RWPE1 (cell line): ENCODE data around the gene GSTT2B.
"Not testable (repeated sequence)": the region's sequence is repeated elsewhere in the genome, so short reads cannot be mapped to it uniquely, and the experiment has no call there.

Experiments
- CTCF ChIA-PET: fragments of 350-600 bp; sonication (Branson Sonifier 250); formaldehyde crosslinking; extraction: SDS; loops from one replicate; lab custom pipeline; 2021; lab: Yijun Ruan, JAX
- POLR2A ChIA-PET: fragments of 400-600 bp; formaldehyde crosslinking; extraction: SDS; loops from one replicate; lab custom pipeline; 2020; ENCODE audit warnings: antibody characterized with exemption; ENCODE audit not compliant: low non-redundant PET; lab: Yijun Ruan, JAX
- DNase-seq: peaks from one replicate; pipeline ENCODE4 v3.0.0; 2012; ENCODE audit warnings: low spot score
- H3K27ac ChIP-seq: fragments of 450-650 bp; 2 replicates; pipeline ENCODE4 v1.5.1; 2017
- TF ChIP-seq, protein P1 (sequence below): fragments of 450-650 bp; conservative IDR thresholded peaks from 2 replicates; pipeline ENCODE4 v1.5.1; 2017; ENCODE audit warnings: low read depth, mild to moderate bottlenecking

Gene GSTT2B

DNA sequence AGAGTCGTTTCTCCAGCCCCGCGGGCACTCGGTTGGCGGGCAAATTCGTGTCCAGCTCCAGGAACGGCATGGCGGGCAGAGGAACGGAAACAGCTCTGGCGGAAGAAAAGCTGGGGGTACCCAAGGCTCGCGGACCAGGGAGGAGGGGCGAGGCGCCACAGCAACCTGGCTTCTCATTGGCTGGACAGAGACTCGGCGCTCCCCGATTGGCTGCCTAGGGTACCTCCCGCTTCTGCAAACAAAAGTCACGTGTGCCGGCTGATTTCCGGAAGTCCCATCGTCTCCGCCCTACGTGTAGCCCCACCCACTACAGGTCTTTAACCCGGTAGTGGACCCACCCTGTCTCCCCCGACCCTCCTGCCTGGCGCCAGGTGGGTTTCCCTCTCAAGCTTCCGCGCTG is 13.3 kb upstream of the GSTT2B start, which contains the start of gene DDT:
Gene DDT, minus strand, starts transcription at position 97 of the 400 bp plus-strand sequence. Its CDS starts 27 bp downstream, at position 70.
- POLR2A ChIA-PET, DNase-seq, CTCF ChIA-PET, H3K27ac ChIP-seq: not testable (repeated sequence)

DNA sequence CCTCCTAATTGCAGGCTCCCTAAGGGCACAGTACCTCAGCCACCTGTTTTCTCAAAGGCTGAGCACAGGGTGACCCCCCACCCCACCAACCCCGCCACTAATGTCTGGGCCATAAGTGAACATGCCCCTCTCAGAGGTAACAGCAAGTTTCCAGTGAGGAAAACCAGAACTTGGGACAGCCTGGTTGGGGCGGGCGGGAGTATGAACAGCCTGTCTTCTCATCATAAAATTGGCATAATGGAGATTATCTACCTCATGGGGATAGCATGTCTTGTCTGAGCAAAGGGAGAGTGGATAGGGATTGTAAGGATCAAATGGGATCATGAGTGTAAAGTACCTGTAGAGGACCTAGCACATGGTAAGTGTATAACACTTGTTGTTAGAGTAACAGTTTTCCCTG is 10.9 kb upstream of the GSTT2B start:
- CTCF ChIA-PET, DNase-seq, POLR2A ChIA-PET, H3K27ac ChIP-seq: not testable (repeated sequence)

DNA sequence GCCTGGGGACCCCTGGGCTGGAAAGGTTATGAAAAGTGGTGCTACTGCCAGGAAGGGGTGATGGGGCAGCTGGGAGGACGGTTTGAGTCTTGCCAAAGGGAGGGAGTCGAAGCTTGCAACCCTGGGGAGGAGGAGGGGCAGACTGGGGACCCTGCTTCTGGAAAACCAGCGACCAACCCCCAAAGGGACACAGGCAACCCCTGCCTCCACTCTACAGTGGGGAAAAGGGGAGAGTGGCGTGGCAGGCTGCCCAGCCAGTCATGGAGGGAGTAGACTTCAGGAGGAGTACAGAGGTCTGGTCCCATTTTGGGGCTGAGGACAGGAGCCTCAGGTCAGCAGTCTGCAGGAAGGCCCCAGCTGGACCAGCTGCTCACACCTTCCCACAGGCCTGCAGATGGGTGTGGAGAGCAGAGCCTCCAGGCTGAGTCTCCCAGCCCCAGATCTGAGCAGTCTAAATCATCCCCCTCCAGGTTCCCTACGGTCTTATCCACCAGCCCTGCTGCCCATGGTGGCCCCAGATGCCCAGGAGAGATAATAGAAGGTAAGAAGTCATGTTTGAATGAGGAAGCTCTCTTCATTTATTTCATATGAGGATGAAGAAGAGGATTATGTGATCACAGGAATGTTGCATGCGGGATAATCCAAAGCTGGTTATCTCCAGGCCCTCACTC is 10.0 kb upstream of the GSTT2B start:
- TF ChIP-seq, protein P1, sequence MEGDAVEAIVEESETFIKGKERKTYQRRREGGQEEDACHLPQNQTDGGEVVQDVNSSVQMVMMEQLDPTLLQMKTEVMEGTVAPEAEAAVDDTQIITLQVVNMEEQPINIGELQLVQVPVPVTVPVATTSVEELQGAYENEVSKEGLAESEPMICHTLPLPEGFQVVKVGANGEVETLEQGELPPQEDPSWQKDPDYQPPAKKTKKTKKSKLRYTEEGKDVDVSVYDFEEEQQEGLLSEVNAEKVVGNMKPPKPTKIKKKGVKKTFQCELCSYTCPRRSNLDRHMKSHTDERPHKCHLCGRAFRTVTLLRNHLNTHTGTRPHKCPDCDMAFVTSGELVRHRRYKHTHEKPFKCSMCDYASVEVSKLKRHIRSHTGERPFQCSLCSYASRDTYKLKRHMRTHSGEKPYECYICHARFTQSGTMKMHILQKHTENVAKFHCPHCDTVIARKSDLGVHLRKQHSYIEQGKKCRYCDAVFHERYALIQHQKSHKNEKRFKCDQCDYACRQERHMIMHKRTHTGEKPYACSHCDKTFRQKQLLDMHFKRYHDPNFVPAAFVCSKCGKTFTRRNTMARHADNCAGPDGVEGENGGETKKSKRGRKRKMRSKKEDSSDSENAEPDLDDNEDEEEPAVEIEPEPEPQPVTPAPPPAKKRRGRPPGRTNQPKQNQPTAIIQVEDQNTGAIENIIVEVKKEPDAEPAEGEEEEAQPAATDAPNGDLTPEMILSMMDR = no peak
- no peak for DNase-seq
- H3K27ac ChIP-seq = peak overlapping the region; percentile 32
- POLR2A ChIA-PET = interaction anchor here (0.5 kb wide), 1 partner anchor 584 kb away, joined by 4 read pairs; no protein-coding TSS in a partner anchor
- CTCF ChIA-PET = no interaction called here

DNA sequence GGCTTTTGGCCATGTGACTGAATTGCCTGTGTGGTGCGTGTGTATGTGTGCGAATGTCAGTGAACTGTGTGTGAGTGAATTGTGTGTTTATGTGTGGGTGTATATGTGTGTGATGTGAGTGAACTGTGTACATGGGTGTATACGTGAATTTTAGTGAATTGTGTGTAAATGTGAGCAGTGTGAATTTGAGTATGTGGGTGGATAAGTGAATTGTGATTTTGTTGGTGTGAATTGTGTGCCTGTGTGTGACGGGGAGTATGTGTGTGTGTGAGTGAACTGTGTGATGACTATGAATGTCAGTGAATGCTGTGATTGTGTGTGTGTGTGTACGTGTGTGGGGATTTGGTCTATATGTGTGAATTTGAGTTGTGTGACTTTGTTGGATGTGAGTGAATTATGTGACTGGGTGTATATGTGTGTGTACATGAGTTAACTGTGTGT is 9.2 kb upstream of the GSTT2B start:
- no peak for DNase-seq
- TF ChIP-seq, protein P1 = no peak
- ChIA-PET POLR2A (no interaction called here), CTCF (no interaction called here)
- H3K27ac ChIP-seq = 0 out of 2 replicates have a peak overlapping the region, but pooled peaks have one; percentile 11

DNA sequence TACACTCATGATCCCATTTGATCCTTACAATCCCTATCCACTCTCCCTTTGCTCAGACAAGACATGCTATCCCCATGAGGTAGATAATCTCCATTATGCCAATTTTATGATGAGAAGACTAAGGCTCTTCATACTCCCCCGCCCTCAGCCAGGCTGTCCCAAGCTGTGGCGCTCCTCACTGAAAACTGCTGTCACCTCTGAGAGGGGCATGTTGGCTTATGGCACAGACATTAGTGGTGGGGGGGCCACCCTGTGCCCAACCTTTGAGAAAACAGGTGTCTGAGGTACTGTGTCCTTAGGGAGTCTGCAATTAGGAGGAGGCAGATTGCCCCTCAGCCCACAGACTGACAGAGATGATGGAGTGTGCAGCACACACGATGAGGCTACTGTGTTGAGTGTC is 8.1 kb upstream of the GSTT2B start:
- POLR2A ChIA-PET = no interaction called here
- H3K27ac ChIP-seq = 0 out of 2 replicates have a peak overlapping the region, but pooled peaks have one; percentile 11
- no peak for DNase-seq
- TF ChIP-seq, protein P1 = no peak
- CTCF ChIA-PET = no interaction called here

DNA sequence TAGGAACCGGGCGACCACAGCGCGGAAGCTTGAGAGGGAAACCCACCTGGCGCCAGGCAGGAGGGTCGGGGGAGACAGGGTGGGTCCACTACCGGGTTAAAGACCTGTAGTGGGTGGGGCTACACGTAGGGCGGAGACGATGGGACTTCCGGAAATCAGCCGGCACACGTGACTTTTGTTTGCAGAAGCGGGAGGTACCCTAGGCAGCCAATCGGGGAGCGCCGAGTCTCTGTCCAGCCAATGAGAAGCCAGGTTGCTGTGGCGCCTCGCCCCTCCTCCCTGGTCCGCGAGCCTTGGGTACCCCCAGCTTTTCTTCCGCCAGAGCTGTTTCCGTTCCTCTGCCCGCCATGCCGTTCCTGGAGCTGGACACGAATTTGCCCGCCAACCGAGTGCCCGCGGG is 5.6 kb upstream of the GSTT2B start, which contains the start of gene DDTL:
Gene DDTL, plus strand, starts transcription at position 321 of the 400 bp plus-strand sequence. Its CDS starts 27 bp downstream, at position 348.
- H3K27ac ChIP-seq, DNase-seq, CTCF ChIA-PET, POLR2A ChIA-PET: not testable (repeated sequence)

DNA sequence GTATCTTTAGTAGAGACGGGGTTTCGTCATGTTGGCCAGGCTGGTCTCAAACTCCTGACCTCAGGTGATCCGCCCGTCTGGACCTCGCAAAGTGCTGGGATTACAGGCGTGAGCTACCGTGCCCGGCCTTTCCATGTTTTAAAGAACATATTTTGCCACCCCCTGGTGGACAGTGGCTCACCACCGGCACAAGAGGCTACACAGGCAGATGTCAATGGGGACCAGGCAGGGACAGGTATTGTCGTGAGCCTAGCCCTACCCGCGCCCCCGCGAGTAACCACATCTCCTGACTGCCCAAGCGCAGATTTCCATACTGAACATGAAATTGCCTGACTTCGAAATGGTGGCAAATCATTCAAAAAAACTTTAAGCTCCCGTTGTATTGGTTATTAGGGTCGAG is 5.1 kb upstream of the GSTT2B start:
- POLR2A ChIA-PET, H3K27ac ChIP-seq, DNase-seq, CTCF ChIA-PET: not testable (repeated sequence)

DNA sequence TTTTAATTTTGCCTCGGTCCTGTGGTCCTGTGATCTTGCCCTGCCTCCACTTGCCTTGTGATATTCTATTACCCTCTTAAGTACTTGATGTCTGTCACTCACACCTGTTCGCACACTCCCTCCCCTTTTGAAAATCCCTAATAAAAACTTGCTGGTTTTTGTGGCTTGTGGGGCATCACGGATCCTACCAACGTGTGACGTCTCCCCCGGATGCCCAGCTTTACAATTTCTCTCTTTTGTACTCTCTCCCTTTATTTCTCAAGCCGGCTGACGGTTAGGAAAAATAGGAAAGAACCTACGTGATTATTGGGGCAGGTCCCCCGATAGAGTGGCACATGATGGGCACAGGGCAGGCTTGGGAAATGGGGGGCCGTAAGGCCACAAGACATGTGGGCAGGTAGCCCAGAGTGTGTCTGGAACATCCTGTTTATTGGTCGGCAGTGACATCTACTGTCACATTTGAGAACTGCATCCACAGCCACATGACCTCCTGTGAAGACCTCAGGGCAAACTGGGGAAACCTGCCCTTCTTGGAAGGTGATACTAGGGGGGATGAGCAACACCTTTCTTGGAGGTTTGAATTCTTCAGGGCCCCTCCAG is 4.6 kb downstream of the GSTT2B start:
- DNase-seq, CTCF ChIA-PET, H3K27ac ChIP-seq, POLR2A ChIA-PET: not testable (repeated sequence)

DNA sequence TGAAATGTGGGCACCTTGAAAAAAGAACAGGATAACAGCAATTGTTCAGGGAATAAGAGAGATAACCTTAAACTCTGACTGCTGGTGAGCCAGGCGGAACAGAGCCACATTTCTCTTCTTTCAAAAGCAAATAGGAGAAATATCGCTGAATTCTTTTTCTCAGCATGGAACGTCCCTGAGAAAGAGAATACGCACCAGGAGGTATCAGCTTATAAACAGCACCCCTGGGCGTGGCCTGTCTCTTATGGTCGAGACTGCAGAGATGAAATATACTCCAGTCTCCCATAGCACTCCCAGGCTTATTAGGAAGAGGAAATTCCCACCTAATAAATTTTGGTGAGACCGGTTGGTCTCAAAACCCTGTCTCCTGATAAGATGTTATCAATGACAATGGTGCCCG is 5.1 kb downstream of the GSTT2B start:
- POLR2A ChIA-PET, CTCF ChIA-PET, H3K27ac ChIP-seq, DNase-seq: not testable (repeated sequence)

DNA sequence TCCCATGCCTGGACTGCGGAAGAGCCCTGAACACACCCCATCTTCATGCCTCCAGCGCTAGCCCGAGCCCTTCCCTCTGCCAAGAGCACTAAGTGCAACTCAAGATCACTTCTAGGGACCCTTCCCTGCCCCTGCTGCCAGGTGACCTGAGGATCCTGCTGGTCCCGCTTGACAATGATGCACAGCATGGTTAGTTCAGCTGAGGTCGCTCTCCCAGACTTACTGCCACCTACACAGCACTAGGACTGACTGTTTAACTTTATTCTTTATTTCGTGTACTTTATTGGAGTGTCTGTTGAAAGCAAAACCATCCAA is 6.0 kb downstream of the GSTT2B start:
- H3K27ac ChIP-seq, POLR2A ChIA-PET, CTCF ChIA-PET, DNase-seq: not testable (repeated sequence)

DNA sequence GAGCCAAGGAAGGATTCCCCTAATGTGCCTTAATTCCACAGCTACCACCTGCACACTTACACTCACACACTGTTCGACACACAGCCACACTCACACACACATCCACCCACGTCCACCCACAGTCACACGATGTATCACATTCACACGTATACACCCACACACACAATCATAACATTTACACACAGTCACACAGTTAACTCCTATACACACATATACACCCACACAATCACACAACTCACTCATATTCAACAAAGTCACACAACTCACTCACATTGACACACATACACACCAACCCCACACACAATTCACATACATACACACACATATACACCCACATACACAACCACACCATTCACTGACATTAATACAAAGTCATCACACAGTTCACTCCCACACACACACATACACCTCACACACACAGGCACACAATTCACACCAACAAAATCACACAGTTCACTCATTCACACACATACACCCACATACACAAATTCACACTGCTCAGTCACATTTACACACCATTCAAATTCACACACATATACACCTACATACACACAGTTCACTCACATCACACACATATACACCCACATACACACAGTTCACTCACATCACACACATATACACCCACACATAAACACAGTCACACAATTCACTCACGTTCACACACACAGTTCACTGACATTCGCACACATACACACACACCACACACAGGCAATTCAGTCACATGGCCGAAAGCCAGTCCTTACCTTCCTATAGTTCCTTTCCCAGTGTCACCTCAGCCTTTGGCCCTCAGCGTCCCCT is 6.6 kb downstream of the GSTT2B start:
- H3K27ac ChIP-seq, DNase-seq, CTCF ChIA-PET, POLR2A ChIA-PET: not testable (repeated sequence)

DNA sequence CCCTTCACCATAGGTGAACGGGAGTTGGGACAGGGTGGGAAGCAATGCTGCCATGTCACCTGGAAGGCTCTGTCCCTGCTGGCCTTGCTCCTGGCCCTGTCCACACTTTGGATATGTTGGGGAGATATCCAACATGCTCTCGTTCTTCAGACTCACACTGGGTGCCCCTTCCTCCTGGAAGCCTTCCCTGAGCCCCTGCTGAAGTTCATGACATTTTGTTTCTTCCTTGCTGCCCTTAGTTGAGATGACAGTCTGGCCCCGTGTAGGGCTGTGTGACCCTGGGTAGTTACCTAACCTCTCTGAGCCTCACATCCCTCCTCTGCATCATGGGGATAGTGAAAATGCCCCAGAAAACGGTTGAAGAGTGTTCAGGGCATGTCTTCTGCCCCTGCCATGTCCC is 7.5 kb downstream of the GSTT2B start:
- POLR2A ChIA-PET, CTCF ChIA-PET, H3K27ac ChIP-seq, DNase-seq: not testable (repeated sequence)

DNA sequence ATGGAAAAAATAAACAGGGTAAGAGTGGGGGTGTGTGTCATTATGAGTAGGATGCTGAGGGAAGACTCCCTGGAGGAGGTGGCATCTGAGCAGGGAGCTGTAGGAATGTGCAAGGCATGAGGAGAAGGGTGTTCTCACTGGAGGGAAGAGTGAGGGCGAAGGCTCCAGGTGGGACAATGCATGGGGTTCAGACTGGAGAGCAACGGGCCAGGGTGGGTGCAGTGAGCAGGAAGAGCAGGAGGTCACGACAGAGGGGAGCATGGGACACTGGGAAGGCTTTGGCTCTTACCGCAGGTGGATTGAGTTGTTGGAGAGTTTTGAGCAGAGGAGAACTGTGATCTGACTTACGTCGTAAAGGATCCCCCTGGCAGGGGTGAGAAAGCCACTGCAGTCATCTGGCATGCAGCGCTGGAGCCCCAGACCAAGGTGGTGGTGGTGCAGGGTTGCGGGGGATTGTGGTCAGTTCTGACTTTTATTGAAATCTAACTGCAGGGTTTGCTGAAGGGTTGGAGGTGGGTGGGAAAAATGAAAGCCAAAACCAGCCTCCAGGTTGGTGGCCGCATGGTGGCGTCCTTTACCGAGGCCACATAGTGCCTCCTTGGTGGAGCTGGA is 8.1 kb downstream of the GSTT2B start:
- POLR2A ChIA-PET, CTCF ChIA-PET, DNase-seq, H3K27ac ChIP-seq: not testable (repeated sequence)
